Heart left ventricle (tissue), 16 donors: Measurements from ENCODE around the gene CAND2. TPM values are rescaled to one million over a fixed set of nuclear protein-coding genes. Genes with fewer than 3 reads are reported as not detected.

Experiments
- ATAC-seq, 4 donors: fragments of 200-7000 bp; cut with Tn5 transposase; one replicate each; pipeline ENCODE4 v1.9.1; 2020 to 2022; ENCODE audit warnings: moderate library complexity in 4 of 4, mild to moderate bottlenecking in 3 of 4, moderate number of reproducible peaks in 1 of 4
- DNase-seq, 5 donors: peaks; one replicate each; pipeline ENCODE4 v3.0.0-alpha.2; 2020
- H3K27ac ChIP-seq, 12 donors: fragments of 200-600 bp; sonication (generic) in 4 of 12; one replicate each; pipeline versions ENCODE4 v1.5.0 to v1.8.0; 2016 to 2022; ENCODE audit warnings: mild to moderate bottlenecking in 2 of 12
- H3K27me3 ChIP-seq, 9 donors: fragments of 200-600 bp; sonication (generic) in 2 of 9; one replicate each; pipeline versions ENCODE4 v1.5.1 to v1.8.0; 2016 to 2022; ENCODE audit warnings: mild to moderate bottlenecking in 3 of 9
- H3K36me3 ChIP-seq, 9 donors: fragments of 200-600 bp; sonication (generic) in 2 of 9; one replicate each; pipeline versions ENCODE4 v1.5.0 to v1.8.0; 2018 to 2022; ENCODE audit warnings: mild to moderate bottlenecking in 2 of 9
- H3K4me1 ChIP-seq, 12 donors: fragments of 200-600 bp; sonication (generic) in 4 of 12; one replicate each; pipeline versions ENCODE4 v1.5.0 to v1.8.0; 2016 to 2022; ENCODE audit warnings: mild to moderate bottlenecking in 3 of 12
- H3K4me3 ChIP-seq, 12 donors: fragments of 200-600 bp; sonication (generic) in 4 of 12; one replicate each; pipeline versions ENCODE4 v1.5.0 to v1.8.0; 2017 to 2022; ENCODE audit warnings: mild to moderate bottlenecking in 9 of 12, moderate library complexity in 4 of 12
- H3K9me3 ChIP-seq, 12 donors: fragments of 200-600 bp; sonication (generic) in 4 of 12; one replicate each; pipeline versions ENCODE4 v1.5.0 to v1.8.0; 2016 to 2022; ENCODE audit warnings: mild to moderate bottlenecking in 1 of 12
- CTCF ChIP-seq, 12 donors: fragments of 200-600 bp; sonication (generic) in 4 of 12; IDR thresholded peaks; one replicate each; pipeline versions ENCODE4 v1.5.0 to v1.8.0; 2018 to 2022; ENCODE audit warnings: antibody characterized with exemption in 12 of 12, mild to moderate bottlenecking in 5 of 12
- POLR2A ChIP-seq, 2 donors: fragments of 450-650 bp; IDR thresholded peaks; one replicate each; pipeline ENCODE4 v1.6.1; 2017; ENCODE audit warnings: antibody characterized with exemption in 2 of 2, mild to moderate bottlenecking in 2 of 2, moderate library complexity in 2 of 2
- WGBS, 4 donors: extraction: QIAGEN DNeasy Blood & Tissue Kit in 2 of 4; methylation state at CpG; one replicate each; pipeline versions ENCODE4 v1.1.5 to v1.1.7; 2013 to 2018; 5-methylcytosine and 5-hydroxymethylcytosine counted together
- intact Hi-C, 10 donors: fragments of 100-400 bp; cut with DNase I; formaldehyde crosslinking; loops; one replicate each; pipeline versions ENCODE4 v1.11.1 to v1.14.2; 2022
- polyA plus RNA-seq, 2 donors: library from polyadenylated mRNA; stranded (reverse); fragments of 200-250 nt; gene quantifications; one replicate each; pipeline ENCODE4 v1.2.3, GENCODE V29; 2013
- total RNA-seq, 9 donors: library from RNA; depleted of rRNA in 2 of 9; stranded (reverse); fragments of >200 nt in 2 of 9; fragmentation: NEBNext Ultra II Directional in 3 of 9; extraction: Animal tissue kit (Norgen Biotek cat#: 25700) in 3 of 9; gene quantifications; one replicate each; pipeline versions ENCODE4 v1.1.0 to v1.2.4, GENCODE V29; 2016 to 2023
- donor health status: ischemic (EF 13 %, LVEDD 7.1; RV severe dilation, severe dysfunction).
- donor health status: healthy with polysubstance abuse.
- donor health status: DM: no; HTN: yes; CAD: no.
- donor health status: DM: no; HTN: no; CAD: no.
- donor health status: ischemic (EF 25% LVEDD 6.9; RV normal size, moderate dysfunction).
- donor health status: ischemic (EF 25% LVEDD 5.7; RV mildly dilated, moderate dysfunction).
- donor health status: healthy.
- donor health status: DM: yes; HTN: yes; CAD: no.
- donor health status: ischemic (EF 35%, LVEDD 5.7; RV mildly dilated, moderate dysfunction).
- donor health status: nonischemic (EF 11% LVEDD 7.7; RV severe dilation, severe dysfunction).
- donor health status: DM: yes; HTN: yes; CAD: no.
- donor health status: PGD.
- donor health status: ischemic (EF 29% LVEDD 5.4; RV normal size, mild dysfunction).
- donor health status: nonischemic (EF 23%, LVEDD 6.1; RV moderate dilation, normal function).

The CAND2 gene
- total and polyA plus RNA-seq, 11 donors = 11.7 to 87.5 (median 67.2) TPM

GRCh38 chr3:12753275-12754028 is 43.0 kb upstream of the CAND2 start:
- intact Hi-C loops = no loop called here
- Histone ChIP-seq H3K4me3 (no peak overlapping the region), H3K27ac (no peak overlapping the region), H3K9me3 (no peaks in the 10 kb centered on the region), H3K36me3 (no peaks in the 10 kb centered on the region), H3K4me1 (peaks cover 0 to 29% (median 16%) of the 10 kb centered on the region in 12 donors), H3K27me3 (no peaks in the 10 kb centered on the region)
- ATAC-seq (no peak), DNase-seq (no peak)
- 87 to 96% (median 93%) methylated on average over 9 of the region's 9 CpGs for WGBS, 4 donors
- no peak for TF ChIP-seq CTCF (IDR thresholded peaks at IDR 0.05)
- no peak for TF ChIP-seq POLR2A (IDR thresholded peaks at IDR 0.05)

GRCh38 chr3:12754313-12754712 is 42.2 kb upstream of the CAND2 start:
- H3K9me3 ChIP-seq = no peaks in the 10 kb centered on the region
- H3K4me3 ChIP-seq = no peak overlapping the region
- H3K27me3 ChIP-seq = no peaks in the 10 kb centered on the region
- intact Hi-C loops = no loop called here
- WGBS, 4 donors = 93 to 98% (median 94%) methylated on average over 1 of the region's 1 CpG
- DNase-seq (no peak), ATAC-seq (no peak)
- H3K4me1 ChIP-seq = peaks cover 0 to 33% (median 17%) of the 10 kb centered on the region in 12 donors
- H3K27ac ChIP-seq = no peak overlapping the region
- TF ChIP-seq CTCF (IDR thresholded peaks at IDR 0.05) (no peak), POLR2A (IDR thresholded peaks at IDR 0.05) (no peak)
- no peaks in the 10 kb centered on the region for H3K36me3 ChIP-seq

DNA sequence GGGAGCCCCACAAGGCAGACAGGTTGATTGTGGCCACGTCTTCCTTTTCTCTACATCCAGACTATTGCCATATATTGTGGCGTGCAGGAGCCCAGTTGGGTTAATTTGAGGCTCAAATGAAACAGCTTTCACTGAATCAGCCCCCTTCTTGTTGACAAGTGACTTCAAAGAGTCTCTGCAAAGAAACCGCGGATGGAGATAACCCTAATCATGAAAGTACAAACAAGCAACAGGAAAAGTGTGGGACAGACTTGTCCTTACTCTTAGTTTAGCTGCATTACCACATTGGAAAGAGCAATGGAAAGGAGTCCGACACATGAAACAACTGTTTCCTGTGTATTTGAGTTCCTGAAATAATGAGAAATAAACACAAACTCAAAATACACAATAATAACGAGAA is 40.7 kb upstream of the CAND2 start:
- ATAC-seq = no peak
- Histone ChIP-seq H3K27ac (no peak overlapping the region), H3K9me3 (no peaks in the 10 kb centered on the region), H3K27me3 (no peaks in the 10 kb centered on the region), H3K4me3 (no peak overlapping the region), H3K36me3 (no peaks in the 10 kb centered on the region), H3K4me1 (peaks cover 0 to 26% (median 11%) of the 10 kb centered on the region in 12 donors)
- TF ChIP-seq POLR2A (IDR thresholded peaks at IDR 0.05) (no peak), CTCF (IDR thresholded peaks at IDR 0.05) (no peak)
- intact Hi-C loops = no loop called here
- 41 to 70% (median 64%) methylated on average over 6 of the region's 6 CpGs for WGBS, 4 donors
- DNase-seq = no peak

DNA sequence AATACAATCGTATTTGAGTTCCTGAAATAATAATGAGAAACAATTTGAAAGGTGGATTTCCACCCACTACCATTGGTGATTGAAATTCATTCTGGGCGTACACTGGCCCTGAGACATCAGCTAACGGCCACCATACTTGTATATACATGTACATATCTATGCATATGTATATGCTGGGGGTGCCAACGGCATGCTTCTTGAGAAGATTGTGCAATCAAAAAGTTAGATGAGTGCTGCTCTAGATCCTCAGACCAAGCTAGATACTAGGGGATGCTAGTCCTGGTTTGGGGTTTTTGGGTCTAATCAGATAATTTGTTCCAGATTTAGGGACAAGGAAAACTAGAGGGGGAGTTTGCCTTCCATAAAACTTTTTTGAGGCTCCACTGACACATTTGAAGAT is 40.3 kb upstream of the CAND2 start:
- no peak for TF ChIP-seq CTCF (IDR thresholded peaks at IDR 0.05)
- TF ChIP-seq POLR2A (IDR thresholded peaks at IDR 0.05) = no peak
- Histone ChIP-seq H3K27me3 (no peaks in the 10 kb centered on the region), H3K4me3 (no peak overlapping the region), H3K9me3 (no peaks in the 10 kb centered on the region), H3K4me1 (peaks cover 0 to 21% (median 11%) of the 10 kb centered on the region in 12 donors), H3K27ac (no peak overlapping the region), H3K36me3 (no peaks in the 10 kb centered on the region)
- 85 to 92% (median 88%) methylated on average over 4 of the region's 4 CpGs for WGBS, 4 donors
- intact Hi-C loops = no loop called here
- DNase-seq (no peak), ATAC-seq (no peak)
